ENCODE measurements around the gene CCDC66. TPM values are rescaled to one million over a fixed set of nuclear protein-coding genes. Genes with fewer than 3 reads are reported as not detected.

CCDC66 gene
- total and polyA plus RNA-seq, 4 donors = 5.1 to 88.2 (median 15.8) TPM

DNA sequence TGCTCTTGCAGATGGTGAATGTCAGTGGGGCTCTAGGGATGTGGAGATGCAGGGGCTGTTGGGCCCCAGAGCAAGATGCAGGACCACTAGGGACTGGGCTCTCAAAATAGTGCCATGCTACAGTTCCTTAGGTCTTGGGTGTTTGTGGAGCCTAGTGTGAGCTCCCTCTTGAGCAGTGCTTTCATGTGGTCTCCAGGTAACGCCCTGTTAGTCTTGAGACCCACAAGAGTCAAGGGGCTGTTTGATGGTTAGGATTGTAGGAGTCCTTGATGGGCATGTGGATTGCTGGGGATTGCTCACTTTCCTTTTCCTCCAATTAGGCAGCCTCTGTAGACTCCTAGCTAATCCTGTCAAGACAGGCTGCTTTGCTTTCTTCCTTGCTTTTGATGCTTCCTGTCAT, 56.0 kb downstream of the CCDC66 start:
- no peak for DNase-seq
- Histone ChIP-seq H3K27ac (ENCODE audit: low read depth in 1 of 2, low read length in 1 of 2) (no peak overlapping the region), H3K27me3 (ENCODE audit: control insufficient read depth in 3 of 3, insufficient read depth in 3 of 3, low read length in 2 of 3) (no peaks in the 10 kb centered on the region), H3K4me3 (no peak overlapping the region), H3K36me3 (ENCODE audit: control insufficient read depth in 4 of 4, insufficient read depth in 4 of 4, low read length in 4 of 4) (peaks cover 7 to 29% (median 17%) of the 10 kb centered on the region in 4 donors), H3K4me1 (ENCODE audit: control insufficient read depth in 5 of 5, insufficient read depth in 5 of 5, low read length in 5 of 5) (peaks cover 0 to 12% (median 0%) of the 10 kb centered on the region in 5 donors), H3K9me3 (ENCODE audit: control insufficient read depth in 4 of 4, insufficient read depth in 3 of 4, low read length in 3 of 4) (no peaks in the 10 kb centered on the region), H3K9ac (ENCODE audit: insufficient read depth in 1 of 2, low read length in 2 of 2) (no peak overlapping the region)
- 95 to 100% methylated on average over 1 of the region's 1 CpG for WGBS, 2 donors
- TF ChIP-seq, protein P1, sequence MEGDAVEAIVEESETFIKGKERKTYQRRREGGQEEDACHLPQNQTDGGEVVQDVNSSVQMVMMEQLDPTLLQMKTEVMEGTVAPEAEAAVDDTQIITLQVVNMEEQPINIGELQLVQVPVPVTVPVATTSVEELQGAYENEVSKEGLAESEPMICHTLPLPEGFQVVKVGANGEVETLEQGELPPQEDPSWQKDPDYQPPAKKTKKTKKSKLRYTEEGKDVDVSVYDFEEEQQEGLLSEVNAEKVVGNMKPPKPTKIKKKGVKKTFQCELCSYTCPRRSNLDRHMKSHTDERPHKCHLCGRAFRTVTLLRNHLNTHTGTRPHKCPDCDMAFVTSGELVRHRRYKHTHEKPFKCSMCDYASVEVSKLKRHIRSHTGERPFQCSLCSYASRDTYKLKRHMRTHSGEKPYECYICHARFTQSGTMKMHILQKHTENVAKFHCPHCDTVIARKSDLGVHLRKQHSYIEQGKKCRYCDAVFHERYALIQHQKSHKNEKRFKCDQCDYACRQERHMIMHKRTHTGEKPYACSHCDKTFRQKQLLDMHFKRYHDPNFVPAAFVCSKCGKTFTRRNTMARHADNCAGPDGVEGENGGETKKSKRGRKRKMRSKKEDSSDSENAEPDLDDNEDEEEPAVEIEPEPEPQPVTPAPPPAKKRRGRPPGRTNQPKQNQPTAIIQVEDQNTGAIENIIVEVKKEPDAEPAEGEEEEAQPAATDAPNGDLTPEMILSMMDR (IDR thresholded peaks at IDR 0.05; ENCODE audit: control extremely low read depth, extremely low read depth) = no peak
- ATAC-seq (ENCODE audit: insufficient read depth, low FRiP score) = no peak

DNA sequence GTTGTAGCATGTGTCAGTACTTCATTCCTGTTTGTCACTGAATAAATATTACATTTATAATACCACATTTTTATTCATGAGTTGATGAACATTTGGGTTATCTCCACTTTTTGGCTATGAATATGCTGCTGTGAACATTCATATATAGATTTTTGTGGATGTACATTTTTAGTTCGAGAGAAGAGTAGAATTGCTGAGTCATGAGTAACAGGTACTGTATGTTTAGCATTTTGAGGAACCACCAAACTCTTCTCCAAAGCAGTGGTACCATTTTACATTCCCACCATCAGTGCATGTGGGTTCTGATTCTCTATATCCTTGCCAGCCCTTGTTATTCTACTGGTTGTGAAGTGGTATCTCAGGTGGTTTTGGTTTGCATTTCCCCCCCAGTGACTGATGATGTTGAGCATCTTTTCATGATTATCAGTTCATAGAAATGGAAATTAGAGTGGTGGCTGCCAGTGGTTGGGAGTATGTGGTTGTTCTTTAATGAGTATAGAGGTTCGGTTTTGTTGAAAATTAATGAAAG, 59.6 kb downstream of the CCDC66 start:
- peaks cover 4 to 45% (median 29%) of the 10 kb centered on the region in 4 donors for H3K36me3 ChIP-seq (ENCODE audit: control insufficient read depth in 4 of 4, insufficient read depth in 4 of 4, low read length in 4 of 4)
- WGBS, 2 donors = 76 to 85% methylated on average over 2 of the region's 2 CpGs
- H3K4me1 ChIP-seq (ENCODE audit: control insufficient read depth in 5 of 5, insufficient read depth in 5 of 5, low read length in 5 of 5) = peaks cover 0 to 5% (median 0%) of the 10 kb centered on the region in 5 donors
- no peaks in the 10 kb centered on the region for H3K9me3 ChIP-seq (ENCODE audit: control insufficient read depth in 4 of 4, insufficient read depth in 3 of 4, low read length in 3 of 4)
- TF ChIP-seq, protein P1 (IDR thresholded peaks at IDR 0.05; ENCODE audit: control extremely low read depth, extremely low read depth) = no peak
- H3K9ac ChIP-seq (ENCODE audit: insufficient read depth in 1 of 2, low read length in 2 of 2) = no peak overlapping the region
- DNase-seq (no peak), ATAC-seq (ENCODE audit: insufficient read depth, low FRiP score) (no peak)
- no peaks in the 10 kb centered on the region for H3K27me3 ChIP-seq (ENCODE audit: control insufficient read depth in 3 of 3, insufficient read depth in 3 of 3, low read length in 2 of 3)
- H3K27ac ChIP-seq (ENCODE audit: low read depth in 1 of 2, low read length in 1 of 2) = no peak overlapping the region
- H3K4me3 ChIP-seq = no peak overlapping the region

GRCh38 chr3:56620371-56620770, 63.4 kb downstream of the CCDC66 start:
- Histone ChIP-seq H3K27me3 (ENCODE audit: control insufficient read depth in 3 of 3, insufficient read depth in 3 of 3, low read length in 2 of 3) (no peaks in the 10 kb centered on the region), H3K9ac (ENCODE audit: insufficient read depth in 1 of 2, low read length in 2 of 2) (no peak overlapping the region), H3K4me3 (no peak overlapping the region), H3K9me3 (ENCODE audit: control insufficient read depth in 4 of 4, insufficient read depth in 3 of 4, low read length in 3 of 4) (no peaks in the 10 kb centered on the region), H3K27ac (ENCODE audit: low read depth in 1 of 2, low read length in 1 of 2) (no peak overlapping the region), H3K36me3 (ENCODE audit: control insufficient read depth in 4 of 4, insufficient read depth in 4 of 4, low read length in 4 of 4) (peaks cover 6 to 45% (median 33%) of the 10 kb centered on the region in 4 donors), H3K4me1 (ENCODE audit: control insufficient read depth in 5 of 5, insufficient read depth in 5 of 5, low read length in 5 of 5) (no peaks in the 10 kb centered on the region)
- DNase-seq (no peak), ATAC-seq (ENCODE audit: insufficient read depth, low FRiP score) (no peak)
- TF ChIP-seq, protein P1 (IDR thresholded peaks at IDR 0.05; ENCODE audit: control extremely low read depth, extremely low read depth) = no peak
- WGBS, 2 donors = 73 to 81% methylated on average over 2 of the region's 2 CpGs

GRCh38 chr3:56621681-56622080, 64.7 kb downstream of the CCDC66 start:
- H3K27ac ChIP-seq (ENCODE audit: low read depth in 1 of 2, low read length in 1 of 2) = no peak overlapping the region
- ATAC-seq (ENCODE audit: insufficient read depth, low FRiP score) = no peak

More at GRCh38 chr3:56621681-56622080, 64.7 kb downstream of the CCDC66 start:
- H3K4me1 ChIP-seq (ENCODE audit: control insufficient read depth in 5 of 5, insufficient read depth in 5 of 5, low read length in 5 of 5) = no peaks in the 10 kb centered on the region
- no peaks in the 10 kb centered on the region for H3K27me3 ChIP-seq (ENCODE audit: control insufficient read depth in 3 of 3, insufficient read depth in 3 of 3, low read length in 2 of 3)
- no peak overlapping the region for H3K4me3 ChIP-seq
- WGBS, 2 donors = 68 to 90% methylated on average over 3 of the region's 3 CpGs
- TF ChIP-seq, protein P1 (IDR thresholded peaks at IDR 0.05; ENCODE audit: control extremely low read depth, extremely low read depth) = no peak
- H3K9me3 ChIP-seq (ENCODE audit: control insufficient read depth in 4 of 4, insufficient read depth in 3 of 4, low read length in 3 of 4) = no peaks in the 10 kb centered on the region
- peaks cover 7 to 41% (median 29%) of the 10 kb centered on the region in 4 donors for H3K36me3 ChIP-seq (ENCODE audit: control insufficient read depth in 4 of 4, insufficient read depth in 4 of 4, low read length in 4 of 4)
- peak in 2 of 3 donors; percentile 52 to 74 for DNase-seq
- H3K9ac ChIP-seq (ENCODE audit: insufficient read depth in 1 of 2, low read length in 2 of 2) = no peak overlapping the region
